Naive thymus-derived CD4-positive, alpha-beta T cell (primary cell): ENCODE results near the gene UGT2B15. TPM values are rescaled to one million over a fixed set of nuclear protein-coding genes. Genes with fewer than 3 reads are reported as not detected.

Experiments used
- polyA plus RNA-seq, 2 donors: library from polyadenylated mRNA; unstranded; fragments of 300-500 nt; fragmentation: Illumina TruSeq; gene quantifications; one replicate each; pipeline ENCODE4 v1.2.3, GENCODE V29; 2021
- total RNA-seq, 6 experiments: library from RNA in 5 of 6; stranded (reverse) in 5 of 6; gene quantifications; 1 replicate in 5 of 6; 2 replicates in 1 of 6; pipeline ENCODE4 v1.2.3 and lab custom pipeline; 2021 to 2026

UGT2B15 gene
- total and polyA plus RNA-seq, 7 experiments from 2014 or later = not detected

Other genes starting within 250 kb of the UGT2B15 start
- not detected for gene TMPRSS11E, start 223.2 kb downstream of the UGT2B15 start, total RNA-seq
- gene TMPRSS11E, start 223.2 kb downstream of the UGT2B15 start, polyA plus RNA-seq = not detected
- gene UGT2B17, start 94.3 kb downstream of the UGT2B15 start, total RNA-seq = under 1 TPM in 1 of 5 experiments, not detected in 4; 0.27 TPM
- not detected for gene UGT2B17, start 94.3 kb downstream of the UGT2B15 start, polyA plus RNA-seq
- gene UGT2B10, start 145.3 kb upstream of the UGT2B15 start, total RNA-seq = not detected
- gene UGT2B10, start 145.3 kb upstream of the UGT2B15 start, polyA plus RNA-seq = not detected